Bronchial epithelial cell (primary cell): Measurements from ENCODE around the gene SLCO2B1. TPM values are rescaled to one million over a fixed set of nuclear protein-coding genes. Genes with fewer than 3 reads are reported as not detected.

ENCODE experiments used
- DNase-seq: peaks from one replicate; pipeline ENCODE4 v3.0.0-alpha.2; 2010; ENCODE audit warnings: low read depth
- FAIRE-seq: peaks from 2 replicates; lab custom pipeline; 2011; peaks lifted over from hg19 to GRCh38; lab: Jason Lieb, UNC
- H3K27me3 ChIP-seq: 2 replicates; pipeline ENCODE4 v1.5.1; 2011; ENCODE audit warnings: low read length; ENCODE audit not compliant: control insufficient read depth, insufficient read depth
- H3K36me3 ChIP-seq: 2 replicates; pipeline ENCODE4 v1.5.1; 2011; ENCODE audit warnings: low read length; ENCODE audit not compliant: control insufficient read depth, insufficient read depth
- H3K4me3 ChIP-seq: 2 replicates; pipeline ENCODE4 v1.5.1; 2011; ENCODE audit warnings: mild to moderate bottlenecking, low read depth, low read length, control low read depth
- total RNA-seq: library from RNA; depleted of rRNA; stranded (reverse); fragments of >200 nt; gene quantifications from 2 replicates; pipeline ENCODE4 v1.2.1, GENCODE V29; 2014
- TF ChIP-seq, protein P1 (sequence below): IDR thresholded peaks from 2 replicates; pipeline ENCODE4 v1.5.1; 2011; ENCODE audit warnings: mild to moderate bottlenecking, moderate library complexity, low read length, control low read depth, inconsistent platforms; ENCODE audit not compliant: insufficient read depth, severe bottlenecking

Gene SLCO2B1
- total RNA-seq, 1 donor from 2014 or later: not detected

DNA sequence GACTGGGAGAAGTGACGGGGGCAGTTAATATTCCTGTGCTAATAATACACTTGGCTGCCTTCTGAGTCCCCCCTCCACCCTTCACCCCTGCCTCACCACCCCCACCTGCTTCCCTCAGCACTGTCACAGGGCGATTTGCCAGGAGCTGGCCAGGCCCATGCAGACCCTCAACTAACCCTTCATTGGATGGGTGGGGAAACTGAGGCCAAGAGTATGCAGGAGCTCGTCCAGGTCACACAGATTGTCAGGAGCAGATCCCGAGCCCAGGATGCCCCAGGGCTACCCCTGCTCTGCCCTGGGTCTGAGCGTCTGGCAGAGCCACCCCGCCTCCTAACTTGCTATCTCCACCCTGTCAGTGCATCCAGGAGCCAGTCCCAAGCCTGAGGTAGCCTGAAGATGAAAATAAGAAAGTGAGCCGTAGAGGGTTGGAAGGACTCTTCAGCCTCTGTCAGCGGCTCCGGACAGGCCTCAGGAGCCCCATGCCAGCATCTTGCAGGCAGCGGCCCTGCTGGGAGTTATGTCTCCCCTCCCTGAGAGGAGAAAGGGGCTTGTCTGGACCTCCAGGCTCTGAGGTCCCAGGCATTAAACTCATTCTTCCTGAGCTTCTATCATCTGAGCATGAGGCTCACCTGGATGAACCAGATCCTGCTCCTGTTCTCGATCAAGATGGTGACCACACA, 95.9 kb downstream of the SLCO2B1 start:
- Histone ChIP-seq H3K36me3 (no peaks in the 10 kb centered on the region), H3K4me3 (no peak overlapping the region), H3K27me3 (peaks cover 11% of the 10 kb centered on the region)
- TF ChIP-seq, protein P1, sequence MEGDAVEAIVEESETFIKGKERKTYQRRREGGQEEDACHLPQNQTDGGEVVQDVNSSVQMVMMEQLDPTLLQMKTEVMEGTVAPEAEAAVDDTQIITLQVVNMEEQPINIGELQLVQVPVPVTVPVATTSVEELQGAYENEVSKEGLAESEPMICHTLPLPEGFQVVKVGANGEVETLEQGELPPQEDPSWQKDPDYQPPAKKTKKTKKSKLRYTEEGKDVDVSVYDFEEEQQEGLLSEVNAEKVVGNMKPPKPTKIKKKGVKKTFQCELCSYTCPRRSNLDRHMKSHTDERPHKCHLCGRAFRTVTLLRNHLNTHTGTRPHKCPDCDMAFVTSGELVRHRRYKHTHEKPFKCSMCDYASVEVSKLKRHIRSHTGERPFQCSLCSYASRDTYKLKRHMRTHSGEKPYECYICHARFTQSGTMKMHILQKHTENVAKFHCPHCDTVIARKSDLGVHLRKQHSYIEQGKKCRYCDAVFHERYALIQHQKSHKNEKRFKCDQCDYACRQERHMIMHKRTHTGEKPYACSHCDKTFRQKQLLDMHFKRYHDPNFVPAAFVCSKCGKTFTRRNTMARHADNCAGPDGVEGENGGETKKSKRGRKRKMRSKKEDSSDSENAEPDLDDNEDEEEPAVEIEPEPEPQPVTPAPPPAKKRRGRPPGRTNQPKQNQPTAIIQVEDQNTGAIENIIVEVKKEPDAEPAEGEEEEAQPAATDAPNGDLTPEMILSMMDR: no peak
- FAIRE-seq (no peak), DNase-seq (no peak)

DNA sequence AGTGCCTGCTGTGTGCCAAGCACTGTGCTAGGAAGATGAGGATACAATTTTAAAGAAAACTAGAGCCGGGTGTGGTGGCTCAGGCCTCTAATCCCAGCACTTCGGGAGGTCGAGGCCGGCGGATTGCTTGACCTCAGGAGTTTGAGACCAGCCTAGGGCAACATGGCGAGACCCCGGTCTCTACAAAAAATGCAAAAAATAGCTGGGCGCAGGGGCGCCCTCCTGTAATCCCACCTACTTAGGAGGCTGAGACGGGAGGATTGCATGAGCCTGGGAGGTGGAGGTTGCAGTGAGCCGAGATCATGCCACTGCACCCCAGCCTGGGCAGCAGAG, 98.0 kb downstream of the SLCO2B1 start:
- Histone ChIP-seq H3K27me3 (peaks cover 1% of the 10 kb centered on the region), H3K36me3 (no peaks in the 10 kb centered on the region), H3K4me3 (no peak overlapping the region)
- DNase-seq (no peak), FAIRE-seq (no peak)
- TF ChIP-seq, protein P1: no peak

DNA sequence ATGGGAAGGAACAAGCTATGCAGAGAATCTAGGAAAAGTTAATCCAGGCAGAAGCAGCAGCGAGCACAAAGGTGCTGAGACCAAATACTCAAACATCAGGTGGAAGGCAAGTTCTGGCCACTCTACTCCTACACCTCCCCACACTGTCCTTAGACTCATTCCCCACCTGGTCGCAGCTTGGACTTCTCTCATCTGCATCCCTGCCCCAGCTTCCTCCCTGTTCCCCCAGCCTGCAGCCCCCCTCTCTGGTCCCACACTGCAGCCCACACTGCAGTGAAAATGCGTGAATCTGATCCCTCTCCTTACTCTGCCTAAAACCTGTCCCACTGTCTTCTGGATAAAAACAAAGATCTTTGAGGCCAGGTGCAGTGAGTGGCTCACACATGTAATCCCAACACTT, 98.8 kb downstream of the SLCO2B1 start:
- TF ChIP-seq, protein P1: no peak
- H3K36me3 ChIP-seq: no peaks in the 10 kb centered on the region
- no peak overlapping the region for H3K4me3 ChIP-seq
- H3K27me3 ChIP-seq: peaks cover 1% of the 10 kb centered on the region
- FAIRE-seq (no peak), DNase-seq (no peak)

DNA sequence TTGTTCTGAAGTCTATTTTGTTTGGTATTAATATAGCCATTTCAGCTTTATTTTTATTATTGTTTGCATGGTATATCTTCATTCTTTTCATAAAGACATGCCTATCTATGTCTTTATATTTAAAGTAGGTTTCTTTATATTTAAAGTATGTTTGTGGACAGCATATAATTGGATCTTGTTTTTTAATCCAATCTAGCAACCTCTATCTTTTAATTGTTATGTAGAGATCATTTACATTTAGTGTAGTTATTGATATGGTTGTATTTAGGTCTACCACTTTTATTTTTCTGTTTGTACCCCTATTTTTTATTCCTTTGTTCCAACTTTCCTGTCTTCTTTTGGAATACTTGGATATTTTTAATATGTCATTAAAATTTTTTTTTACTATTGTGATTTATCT, 103.4 kb downstream of the SLCO2B1 start:
- Histone ChIP-seq H3K4me3 (no peak overlapping the region), H3K27me3 (peaks cover 2% of the 10 kb centered on the region), H3K36me3 (no peaks in the 10 kb centered on the region)
- TF ChIP-seq, protein P1: no peak
- DNase-seq (no peak), FAIRE-seq (no peak)

Other genes starting within 250 kb of the SLCO2B1 start
- 8.1 and 10.8 TPM in 2 replicates for gene XRRA1, start 202.0 kb upstream of the SLCO2B1 start, total RNA-seq
- gene SPCS2, start 201.8 kb upstream of the SLCO2B1 start, total RNA-seq: 14.7 and 29.8 TPM in 2 replicates
- 5.6 and 8.7 TPM in 2 replicates for gene NEU3, start 162.2 kb upstream of the SLCO2B1 start, total RNA-seq
- under 0.01 TPM in 1 of 2 replicates, not detected in the other for gene OR2AT4, start 54.2 kb upstream of the SLCO2B1 start, total RNA-seq
- not detected in 2 replicates for gene TPBGL, start 89.7 kb downstream of the SLCO2B1 start, total RNA-seq
- 0.26 and 0.64 TPM in 2 replicates for gene ARRB1, start 200.6 kb downstream of the SLCO2B1 start, total RNA-seq
- 5,315 and 7,110 TPM in 2 replicates for gene RPS3, start 248.4 kb downstream of the SLCO2B1 start, total RNA-seq